Stimulated activated memory B cell treated with anti-CD40 and anti-IgM and Interleukin-4, amounts not matched to agents 10 μg/mL and 1 μg/mL and 100 μg/mL, for 72 hours (primary cell): ENCODE results near the gene CCDC57.

ENCODE experiments used
- ATAC-seq: fragments of 150-1000 bp; cut with Tn5 transposase; 2 replicates; pipeline ENCODE4 v1.10.0; 2021
- H3K27ac Mint-ChIP-seq: one replicate; pipeline ENCODE4 v1.8.0; 2022; ENCODE audit warnings: mild to moderate bottlenecking, mixed read lengths
- H3K27me3 Mint-ChIP-seq: one replicate; pipeline ENCODE4 v1.8.0; 2022; ENCODE audit warnings: mixed read lengths
- H3K36me3 Mint-ChIP-seq: one replicate; pipeline ENCODE4 v1.8.0; 2022; ENCODE audit warnings: mixed read lengths
- H3K4me1 Mint-ChIP-seq: one replicate; pipeline ENCODE4 v1.8.0; 2022; ENCODE audit warnings: mixed read lengths
- H3K4me3 Mint-ChIP-seq: one replicate; pipeline ENCODE4 v1.8.0; 2022; ENCODE audit warnings: mild to moderate bottlenecking, moderate library complexity, mixed read lengths
- H3K9me3 Mint-ChIP-seq: one replicate; pipeline ENCODE4 v1.8.0; 2022; ENCODE audit warnings: mixed read lengths

Gene CCDC57

GRCh38 chr17:82076785-82077591 lies 135.7 kb downstream of the CCDC57 start:
- Mint-ChIP-seq H3K4me1 (peaks cover 5% of the 10 kb centered on the region), H3K27ac (peak overlapping the region; percentile 4), H3K9me3 (no peaks in the 10 kb centered on the region), H3K36me3 (peaks cover 41% of the 10 kb centered on the region), H3K27me3 (peaks cover 9% of the 10 kb centered on the region), H3K4me3 (no peak overlapping the region)
- peak; percentile 9 for ATAC-seq

- Mint-ChIP-seq H3K4me1 (peaks cover 5% of the 10 kb centered on the region), H3K36me3 (peaks cover 41% of the 10 kb centered on the region), H3K9me3 (no peaks in the 10 kb centered on the region), H3K27me3 (peaks cover 9% of the 10 kb centered on the region), H3K27ac (peak overlapping the region; percentile 4), H3K4me3 (no peak overlapping the region)
- no peak for ATAC-seq
Measured at GRCh38 chr17:82076018-82076784, 136.4 kb downstream of the CCDC57 start.

DNA sequence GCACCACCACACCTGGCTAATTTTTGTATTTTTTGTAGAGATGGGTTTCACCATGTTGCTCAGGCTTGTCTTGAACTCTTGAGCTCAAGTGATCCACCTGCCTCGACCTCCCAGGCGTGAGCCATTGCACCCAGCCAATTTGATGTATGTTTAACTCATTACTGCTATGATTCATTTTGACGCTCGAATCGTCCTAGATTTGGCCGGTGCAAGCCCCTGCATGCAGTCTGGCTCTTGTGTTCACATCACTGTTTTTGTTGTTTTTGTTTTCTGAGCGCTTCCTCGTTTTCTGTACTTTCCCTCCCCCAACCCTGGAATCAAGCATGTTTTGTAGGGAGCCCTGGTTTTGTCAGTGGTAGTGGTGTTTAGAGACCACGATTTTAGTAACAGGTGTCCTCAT lies 139.2 kb downstream of the CCDC57 start:
- H3K9me3 Mint-ChIP-seq: no peaks in the 10 kb centered on the region
- no peak for ATAC-seq
- H3K4me1 Mint-ChIP-seq: peaks cover 5% of the 10 kb centered on the region
- peaks cover 16% of the 10 kb centered on the region for H3K36me3 Mint-ChIP-seq
- peaks cover 9% of the 10 kb centered on the region for H3K27me3 Mint-ChIP-seq
- H3K27ac Mint-ChIP-seq: no peak overlapping the region
- no peak overlapping the region for H3K4me3 Mint-ChIP-seq

DNA sequence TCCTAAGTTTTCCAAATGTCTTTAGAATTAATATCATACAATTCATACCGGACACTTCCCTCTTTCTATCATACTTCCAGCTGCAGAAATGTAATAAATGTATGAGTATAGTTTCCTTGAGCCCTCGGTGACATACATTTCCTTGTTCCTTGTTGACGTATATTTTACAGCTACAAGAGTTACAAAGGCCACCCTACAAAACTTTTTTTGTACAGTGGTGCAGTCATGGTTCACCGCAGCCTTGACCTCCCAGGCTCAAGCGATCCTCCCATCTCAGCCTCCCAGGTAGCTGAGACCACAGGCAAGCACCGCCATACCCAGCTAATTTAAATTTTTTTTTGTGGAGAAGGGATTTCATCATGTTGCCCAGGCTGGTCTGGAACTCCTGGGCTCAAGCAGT lies 139.8 kb downstream of the CCDC57 start:
- H3K4me3 Mint-ChIP-seq: no peak overlapping the region
- no peak for ATAC-seq
- no peaks in the 10 kb centered on the region for H3K9me3 Mint-ChIP-seq
- peaks cover 9% of the 10 kb centered on the region for H3K27me3 Mint-ChIP-seq
- H3K4me1 Mint-ChIP-seq: peaks cover 5% of the 10 kb centered on the region
- H3K27ac Mint-ChIP-seq: no peak overlapping the region
- H3K36me3 Mint-ChIP-seq: peaks cover 10% of the 10 kb centered on the region

GRCh38 chr17:82070611-82071010 lies 142.0 kb downstream of the CCDC57 start:
- Mint-ChIP-seq H3K4me1 (peaks cover 7% of the 10 kb centered on the region), H3K27me3 (no peaks in the 10 kb centered on the region), H3K36me3 (no peaks in the 10 kb centered on the region), H3K9me3 (no peaks in the 10 kb centered on the region), H3K27ac (no peak overlapping the region), H3K4me3 (no peak overlapping the region)
- ATAC-seq: no peak

GRCh38 chr17:82065638-82066303 lies 146.9 kb downstream of the CCDC57 start, which contains the start of gene DUS1L:
Gene DUS1L (minus strand): TSS chr17:82065804. CDS start chr17:82065059, 745 bp downstream.
- Mint-ChIP-seq H3K4me1 (peaks cover 16% of the 10 kb centered on the region), H3K9me3 (no peaks in the 10 kb centered on the region), H3K36me3 (peaks cover 7% of the 10 kb centered on the region), H3K27me3 (no peaks in the 10 kb centered on the region), H3K27ac (peak within 1 kb of the TSS; percentile 93), H3K4me3 (peak within 1 kb of the TSS; percentile 85)
- peak; percentile 87 for ATAC-seq

GRCh38 chr17:82065193-82065637 lies 147.4 kb downstream of the CCDC57 start:
- Mint-ChIP-seq H3K9me3 (no peaks in the 10 kb centered on the region), H3K27me3 (no peaks in the 10 kb centered on the region), H3K36me3 (peaks cover 9% of the 10 kb centered on the region), H3K4me1 (peaks cover 18% of the 10 kb centered on the region), H3K27ac (peak overlapping the region; percentile 93), H3K4me3 (peak overlapping the region; percentile 76)
- ATAC-seq: peak; percentile 67

DNA sequence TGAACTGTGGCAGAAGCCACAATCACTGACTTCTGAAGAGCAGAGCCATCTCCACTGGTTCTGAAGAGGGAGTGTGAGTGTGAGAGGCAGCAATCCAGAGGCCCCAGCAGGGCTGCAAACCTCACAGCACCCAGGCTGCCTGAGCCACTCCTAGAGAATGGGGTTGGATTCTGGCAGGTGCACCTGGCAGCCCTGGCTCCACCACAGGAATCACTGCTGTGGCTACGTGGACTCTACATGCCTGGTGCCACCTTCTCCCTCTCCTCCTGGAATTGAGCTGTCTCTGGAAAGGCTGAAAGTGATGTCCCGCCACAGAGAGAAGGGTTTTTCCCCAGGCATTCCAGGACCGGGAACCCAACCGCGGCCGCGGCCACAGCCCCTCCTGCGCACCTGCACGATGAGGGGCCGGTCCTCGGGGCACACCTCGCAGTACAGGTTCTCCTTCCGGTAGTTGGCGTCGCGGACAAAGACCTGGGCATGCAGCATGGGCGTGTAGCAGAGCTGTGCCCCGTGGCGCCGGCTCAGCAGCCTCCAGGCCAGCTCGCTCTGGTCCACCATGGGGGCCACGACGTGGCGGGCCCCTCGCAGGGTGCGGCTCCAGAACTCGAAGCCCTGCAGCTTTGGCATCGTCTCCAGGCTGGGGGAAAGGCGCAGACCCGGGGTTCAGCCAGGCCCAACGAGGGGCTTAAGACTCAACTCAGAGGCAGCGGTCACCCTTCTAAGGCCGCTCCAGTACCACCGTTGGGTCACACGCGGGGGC lies 148.0 kb downstream of the CCDC57 start:
- H3K27ac Mint-ChIP-seq: peak overlapping the region; percentile 71
- no peaks in the 10 kb centered on the region for H3K27me3 Mint-ChIP-seq
- ATAC-seq: peak; percentile 9
- H3K9me3 Mint-ChIP-seq: no peaks in the 10 kb centered on the region
- H3K36me3 Mint-ChIP-seq: peaks cover 13% of the 10 kb centered on the region
- H3K4me1 Mint-ChIP-seq: peaks cover 21% of the 10 kb centered on the region
- peak overlapping the region; percentile 76 for H3K4me3 Mint-ChIP-seq

GRCh38 chr17:82063424-82064415 lies 148.9 kb downstream of the CCDC57 start:
- Mint-ChIP-seq H3K36me3 (peaks cover 16% of the 10 kb centered on the region), H3K4me3 (peak overlapping the region; percentile 76), H3K27me3 (no peaks in the 10 kb centered on the region), H3K4me1 (peaks cover 21% of the 10 kb centered on the region), H3K9me3 (no peaks in the 10 kb centered on the region), H3K27ac (no peak overlapping the region)
- no peak for ATAC-seq

GRCh38 chr17:82062984-82063368 lies 149.7 kb downstream of the CCDC57 start:
- Mint-ChIP-seq H3K4me3 (no peak overlapping the region), H3K9me3 (no peaks in the 10 kb centered on the region), H3K27ac (no peak overlapping the region), H3K27me3 (no peaks in the 10 kb centered on the region), H3K4me1 (peaks cover 21% of the 10 kb centered on the region), H3K36me3 (peaks cover 20% of the 10 kb centered on the region)
- no peak for ATAC-seq

DNA sequence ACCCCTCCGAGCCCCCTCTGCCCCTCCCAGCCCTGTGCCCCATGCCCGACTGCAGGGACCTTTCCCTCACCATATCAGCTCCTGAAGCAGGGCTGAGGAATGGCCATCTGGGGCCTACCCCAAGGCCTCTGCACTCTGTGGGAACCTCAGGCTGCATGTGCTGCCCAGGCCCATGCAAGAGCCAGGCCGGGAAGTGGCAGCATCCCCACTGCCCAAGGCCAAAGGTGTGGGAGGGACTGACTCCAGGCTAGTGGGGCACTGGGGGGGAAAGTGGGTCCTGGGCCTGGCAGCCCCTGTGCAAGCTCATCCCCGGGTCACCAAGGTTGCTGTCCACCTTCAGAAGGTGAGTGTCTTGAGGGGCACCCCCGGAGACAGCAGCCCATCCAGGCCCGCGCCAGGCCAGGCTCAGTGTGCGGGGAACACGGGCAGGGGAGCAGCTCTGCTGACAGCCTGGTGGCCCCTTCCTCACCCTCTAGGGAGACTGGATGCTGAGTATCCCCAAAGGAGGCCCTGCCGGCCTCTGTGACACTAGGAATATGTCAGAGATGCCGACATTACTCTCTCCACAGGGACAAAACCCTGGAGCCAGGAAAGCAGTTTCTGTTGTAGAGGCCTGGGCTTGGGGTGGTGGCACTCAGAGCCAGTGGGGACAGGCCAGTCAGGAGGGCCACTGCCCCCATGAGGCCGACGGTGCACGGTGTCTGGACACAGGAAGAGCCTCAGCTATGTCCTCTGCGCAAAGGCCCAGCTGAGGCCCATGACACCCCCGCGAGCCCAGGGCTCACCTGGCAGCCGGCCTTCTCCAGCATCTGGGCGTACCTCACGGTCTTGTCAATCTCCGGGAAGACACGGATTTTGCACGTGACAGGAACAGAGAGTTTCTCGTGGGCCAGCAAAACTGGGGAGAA lies 150.3 kb downstream of the CCDC57 start:
- ATAC-seq: no peak
- no peaks in the 10 kb centered on the region for H3K9me3 Mint-ChIP-seq
- H3K27ac Mint-ChIP-seq: no peak overlapping the region
- peaks cover 21% of the 10 kb centered on the region for H3K4me1 Mint-ChIP-seq
- H3K36me3 Mint-ChIP-seq: peaks cover 24% of the 10 kb centered on the region
- H3K4me3 Mint-ChIP-seq: no peak overlapping the region
- H3K27me3 Mint-ChIP-seq: no peaks in the 10 kb centered on the region

DNA sequence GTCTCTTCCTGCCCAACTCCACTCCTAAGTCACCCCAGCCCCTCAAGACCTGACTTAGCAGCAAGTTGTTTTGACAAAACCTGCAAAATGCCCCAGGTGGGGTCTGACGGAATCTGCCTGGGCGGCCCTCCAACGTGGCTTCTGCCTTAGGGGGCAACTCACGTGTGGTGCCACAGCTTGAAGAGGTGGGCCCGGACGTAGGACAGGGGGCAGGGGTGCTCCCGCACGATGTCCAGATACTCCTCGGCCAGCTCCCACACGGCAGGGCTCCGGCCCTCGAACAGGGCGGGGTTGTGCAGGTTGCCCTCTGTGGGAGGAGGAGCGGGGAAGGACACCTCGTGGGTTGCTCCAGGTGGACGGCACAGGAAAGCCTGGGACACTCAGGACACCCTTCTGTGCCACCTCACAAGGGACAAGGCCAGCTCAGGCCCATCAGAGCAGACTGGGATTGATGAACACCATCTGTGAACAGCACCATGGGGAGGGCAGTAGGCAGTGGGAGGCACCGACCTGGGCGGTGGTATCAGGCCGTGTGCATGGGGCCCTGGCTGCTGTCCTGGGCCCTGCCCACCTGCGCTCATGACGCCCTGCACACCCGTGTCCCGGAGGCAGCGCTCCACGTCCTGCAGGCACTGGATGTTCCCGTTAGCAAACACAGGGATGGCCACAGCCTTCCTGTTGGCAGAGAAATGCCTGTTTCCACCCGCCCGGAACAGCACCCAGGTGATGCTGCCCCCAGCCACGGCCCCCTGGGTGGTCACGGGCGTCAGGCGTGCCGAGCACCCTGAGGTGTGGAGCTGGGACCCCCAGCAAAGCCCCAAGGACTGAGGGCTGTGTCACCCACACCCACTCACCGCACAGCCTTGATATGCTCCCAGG lies 151.4 kb downstream of the CCDC57 start:
- peaks cover 30% of the 10 kb centered on the region for H3K36me3 Mint-ChIP-seq
- no peaks in the 10 kb centered on the region for H3K9me3 Mint-ChIP-seq
- no peak overlapping the region for H3K27ac Mint-ChIP-seq
- H3K27me3 Mint-ChIP-seq: no peaks in the 10 kb centered on the region
- no peak overlapping the region for H3K4me3 Mint-ChIP-seq
- peaks cover 18% of the 10 kb centered on the region for H3K4me1 Mint-ChIP-seq
- ATAC-seq: no peak
